ENCODE results near the gene NIBAN1.

DNA sequence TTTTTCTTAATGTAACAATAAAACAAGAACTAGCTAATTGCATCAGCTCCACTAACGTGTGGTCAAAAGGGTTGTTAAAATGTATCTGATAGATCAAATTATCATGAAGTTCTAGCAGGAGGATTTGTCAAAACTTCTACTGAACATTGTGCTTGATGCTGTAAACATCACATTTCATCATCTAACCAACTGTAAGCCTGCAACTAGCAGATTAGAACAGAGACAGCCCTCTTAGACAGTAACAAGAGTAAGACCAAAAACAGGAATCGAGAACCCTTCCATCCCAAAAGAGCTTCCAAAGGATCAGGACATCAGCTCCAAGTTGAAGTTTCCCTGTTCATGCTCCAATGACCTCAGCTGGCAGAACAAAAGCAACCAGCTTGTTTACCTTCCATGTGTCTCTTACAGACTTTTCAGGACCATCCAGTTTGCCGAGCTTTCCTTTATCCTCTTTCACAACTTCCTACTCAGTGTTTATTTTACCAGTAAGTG, 44.6 kb downstream of the NIBAN1 start:
- TF ChIP-seq, protein P1, sequence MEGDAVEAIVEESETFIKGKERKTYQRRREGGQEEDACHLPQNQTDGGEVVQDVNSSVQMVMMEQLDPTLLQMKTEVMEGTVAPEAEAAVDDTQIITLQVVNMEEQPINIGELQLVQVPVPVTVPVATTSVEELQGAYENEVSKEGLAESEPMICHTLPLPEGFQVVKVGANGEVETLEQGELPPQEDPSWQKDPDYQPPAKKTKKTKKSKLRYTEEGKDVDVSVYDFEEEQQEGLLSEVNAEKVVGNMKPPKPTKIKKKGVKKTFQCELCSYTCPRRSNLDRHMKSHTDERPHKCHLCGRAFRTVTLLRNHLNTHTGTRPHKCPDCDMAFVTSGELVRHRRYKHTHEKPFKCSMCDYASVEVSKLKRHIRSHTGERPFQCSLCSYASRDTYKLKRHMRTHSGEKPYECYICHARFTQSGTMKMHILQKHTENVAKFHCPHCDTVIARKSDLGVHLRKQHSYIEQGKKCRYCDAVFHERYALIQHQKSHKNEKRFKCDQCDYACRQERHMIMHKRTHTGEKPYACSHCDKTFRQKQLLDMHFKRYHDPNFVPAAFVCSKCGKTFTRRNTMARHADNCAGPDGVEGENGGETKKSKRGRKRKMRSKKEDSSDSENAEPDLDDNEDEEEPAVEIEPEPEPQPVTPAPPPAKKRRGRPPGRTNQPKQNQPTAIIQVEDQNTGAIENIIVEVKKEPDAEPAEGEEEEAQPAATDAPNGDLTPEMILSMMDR (IDR thresholded peaks at IDR 0.05), result no peak
- TF ChIP-seq POLR2A (IDR thresholded peaks at IDR 0.05), result no peak

All from right lobe of liver (tissue), 4 donors.